Measurements from ENCODE around the gene CCDC149.

Gene CCDC149

DNA sequence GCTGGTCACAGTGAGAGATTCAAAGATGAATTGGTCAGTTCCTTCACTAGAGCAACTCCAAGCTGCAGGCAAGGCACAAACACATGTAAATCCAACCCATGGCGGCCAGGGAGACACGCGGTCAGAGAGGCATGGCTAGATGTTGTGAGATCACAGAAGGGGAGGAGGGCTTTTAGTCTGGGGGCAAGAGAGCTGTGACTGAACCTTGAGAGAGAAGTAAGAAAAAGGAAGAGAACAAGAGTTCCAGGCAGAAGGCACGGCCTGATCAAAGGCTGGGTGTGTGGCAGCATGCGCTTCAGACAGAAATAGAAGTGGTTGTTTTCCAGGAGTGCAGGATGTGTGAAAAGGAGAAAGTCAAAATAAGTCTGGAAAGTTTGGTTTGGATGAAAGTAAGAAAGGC is 15.9 kb downstream of the CCDC149 start:
- Histone ChIP-seq H3K79me2 (ENCODE audit: insufficient read depth, low read length) (no peaks in the 10 kb centered on the region), H3K9ac (ENCODE audit: low read length) (no peak overlapping the region), H3K27ac (ENCODE audit: low read depth, low read length, poor library complexity, severe bottlenecking) (no peak overlapping the region), H3K4me2 (ENCODE audit: low read length) (no peak overlapping the region), H3F3A (ENCODE audit: insufficient read depth, low read length) (no peaks in the 10 kb centered on the region), H3K9me3 (ENCODE audit: low read length) (no peaks in the 10 kb centered on the region), H3K4me3 (ENCODE audit: low read depth, low read length, poor library complexity, severe bottlenecking) (no peak overlapping the region), H3K36me3 (ENCODE audit: insufficient read depth, low read length) (no peaks in the 10 kb centered on the region), H3K27me3 (ENCODE audit: insufficient read depth, low read length) (no peaks in the 10 kb centered on the region), H2AFZ (ENCODE audit: low read length) (no peak overlapping the region), H4K20me1 (ENCODE audit: insufficient read depth, low read length) (no peaks in the 10 kb centered on the region), H3K4me1 (ENCODE audit: insufficient read depth, low read length, severe bottlenecking) (no peaks in the 10 kb centered on the region), H3K9me2 (ENCODE audit: low read depth, low read length) (no peaks in the 10 kb centered on the region)
- TF ChIP-seq EZH2 (IDR thresholded peaks at IDR 0.05; ENCODE audit: borderline replicate concordance, low read length) (no peak), CTCF (IDR thresholded peaks at IDR 0.05; ENCODE audit: low read length) (no peak)

- Histone ChIP-seq H3K9ac (ENCODE audit: low read length) (no peak overlapping the region), H3K9me2 (ENCODE audit: low read depth, low read length) (no peaks in the 10 kb centered on the region), H3K79me2 (ENCODE audit: insufficient read depth, low read length) (no peaks in the 10 kb centered on the region), H3K27ac (ENCODE audit: low read depth, low read length, poor library complexity, severe bottlenecking) (no peak overlapping the region), H2AFZ (ENCODE audit: low read length) (no peak overlapping the region), H3K9me3 (ENCODE audit: low read length) (no peaks in the 10 kb centered on the region), H3K4me1 (ENCODE audit: insufficient read depth, low read length, severe bottlenecking) (no peaks in the 10 kb centered on the region), H3K4me2 (ENCODE audit: low read length) (no peak overlapping the region), H3K27me3 (ENCODE audit: insufficient read depth, low read length) (no peaks in the 10 kb centered on the region), H4K20me1 (ENCODE audit: insufficient read depth, low read length) (no peaks in the 10 kb centered on the region), H3K36me3 (ENCODE audit: insufficient read depth, low read length) (no peaks in the 10 kb centered on the region), H3F3A (ENCODE audit: insufficient read depth, low read length) (no peaks in the 10 kb centered on the region), H3K4me3 (ENCODE audit: low read depth, low read length, poor library complexity, severe bottlenecking) (no peak overlapping the region)
- no peak for TF ChIP-seq CTCF (IDR thresholded peaks at IDR 0.05; ENCODE audit: low read length)
- no peak for TF ChIP-seq EZH2 (IDR thresholded peaks at IDR 0.05; ENCODE audit: borderline replicate concordance, low read length)
These were observed 16.8 kb downstream of the CCDC149 start for GRCh38 chr4:24896056-24896455.

DNA sequence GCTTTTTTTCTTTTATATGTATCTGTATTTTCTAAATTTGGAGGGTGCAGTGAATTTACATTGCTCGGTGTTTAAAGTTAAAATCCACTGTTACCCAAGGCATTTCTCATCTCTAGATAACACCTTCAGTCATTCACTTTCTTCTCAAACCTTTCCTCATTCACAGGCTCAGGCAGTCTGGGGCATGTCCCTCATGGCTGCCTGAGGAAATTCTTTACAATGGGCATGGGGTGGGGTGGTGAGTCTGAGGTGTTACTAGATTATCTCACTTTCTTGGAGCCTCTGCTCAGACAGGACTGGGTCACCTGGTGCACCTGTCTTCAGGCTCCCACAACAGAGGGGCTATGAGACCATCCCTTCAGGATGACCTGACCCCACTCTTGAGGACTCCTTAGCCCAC is 17.4 kb downstream of the CCDC149 start:
- Histone ChIP-seq H3K9ac (ENCODE audit: low read length) (no peak overlapping the region), H3K9me2 (ENCODE audit: low read depth, low read length) (no peaks in the 10 kb centered on the region), H3K27ac (ENCODE audit: low read depth, low read length, poor library complexity, severe bottlenecking) (no peak overlapping the region), H4K20me1 (ENCODE audit: insufficient read depth, low read length) (no peaks in the 10 kb centered on the region), H2AFZ (ENCODE audit: low read length) (no peak overlapping the region), H3K4me3 (ENCODE audit: low read depth, low read length, poor library complexity, severe bottlenecking) (no peak overlapping the region), H3K4me1 (ENCODE audit: insufficient read depth, low read length, severe bottlenecking) (no peaks in the 10 kb centered on the region), H3K4me2 (ENCODE audit: low read length) (no peak overlapping the region), H3F3A (ENCODE audit: insufficient read depth, low read length) (no peaks in the 10 kb centered on the region), H3K79me2 (ENCODE audit: insufficient read depth, low read length) (no peaks in the 10 kb centered on the region), H3K36me3 (ENCODE audit: insufficient read depth, low read length) (no peaks in the 10 kb centered on the region), H3K9me3 (ENCODE audit: low read length) (no peaks in the 10 kb centered on the region), H3K27me3 (ENCODE audit: insufficient read depth, low read length) (no peaks in the 10 kb centered on the region)
- no peak for TF ChIP-seq EZH2 (IDR thresholded peaks at IDR 0.05; ENCODE audit: borderline replicate concordance, low read length)
- TF ChIP-seq CTCF (IDR thresholded peaks at IDR 0.05; ENCODE audit: low read length), result no peak
